ENCODE results near the gene NTPCR. TPM values are rescaled to one million over a fixed set of nuclear protein-coding genes. Genes with fewer than 3 reads are reported as not detected.

NTPCR gene
- total RNA-seq, 2 experiments from 2014 or later = 41.7 to 45.0 TPM

DNA sequence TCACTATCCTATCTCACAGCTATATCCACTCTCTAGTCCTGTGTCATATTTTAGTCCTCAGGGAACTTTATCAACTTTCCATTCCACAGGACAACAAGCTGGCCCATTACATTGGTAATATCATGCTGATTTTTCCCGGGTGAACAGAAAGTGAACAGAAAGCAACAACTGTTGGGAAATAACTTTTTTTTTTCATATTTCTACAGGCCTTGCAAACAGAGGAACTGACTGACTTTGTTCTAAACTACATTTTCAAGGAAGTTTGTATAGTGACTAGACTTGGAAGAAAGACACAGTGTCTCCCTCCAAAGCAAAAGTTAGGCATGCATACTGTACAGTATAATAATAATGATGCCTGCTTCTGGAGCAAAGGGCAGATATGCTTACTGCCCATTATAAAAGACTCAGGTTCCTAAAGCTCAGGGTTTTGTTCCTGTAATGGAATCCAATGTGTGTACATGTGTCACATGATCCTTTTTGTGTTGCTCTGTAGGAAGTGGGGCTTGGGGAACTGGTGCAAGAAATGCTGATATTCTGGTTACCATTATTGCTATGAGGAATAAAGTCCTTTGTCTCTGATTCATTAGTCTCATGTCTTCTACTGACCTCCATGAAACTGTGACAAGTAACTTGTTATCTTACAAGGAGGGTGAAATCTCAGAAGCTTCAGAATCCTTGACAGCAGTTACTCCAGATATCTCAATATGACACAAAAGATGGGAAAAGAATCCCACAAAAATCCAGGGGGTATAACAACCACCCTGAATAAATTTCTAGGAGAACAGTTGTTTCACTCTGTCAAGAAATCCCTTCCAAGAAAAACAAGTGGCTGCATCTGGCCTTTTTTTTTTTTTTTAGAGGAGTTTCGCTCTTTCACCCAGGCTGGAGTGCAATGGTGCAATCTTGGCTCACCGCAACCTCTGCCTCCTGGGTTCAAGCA is 17.7 kb upstream of the NTPCR start:
- POLR2A ChIA-PET = interaction anchor here (0.7 kb wide), 1 partner anchor 117 kb away, joined by 3 read pairs; no protein-coding TSS in a partner anchor
- H3K27me3 Mint-ChIP-seq = peaks cover 3% of the 10 kb centered on the region
- no peaks in the 10 kb centered on the region for H3K4me1 Mint-ChIP-seq (ENCODE audit: low read depth)
- intact Hi-C loops (cut with micrococcal nuclease) = no loop called here
- CTCF ChIA-PET = no interaction called here
- H3K9me3 Mint-ChIP-seq = no peaks in the 10 kb centered on the region
- no peaks in the 10 kb centered on the region for H3K36me3 Mint-ChIP-seq
- no peak overlapping the region for H3K4me3 Mint-ChIP-seq
- H3K27ac Mint-ChIP-seq = no peak overlapping the region
- no peak for DNase-seq

DNA sequence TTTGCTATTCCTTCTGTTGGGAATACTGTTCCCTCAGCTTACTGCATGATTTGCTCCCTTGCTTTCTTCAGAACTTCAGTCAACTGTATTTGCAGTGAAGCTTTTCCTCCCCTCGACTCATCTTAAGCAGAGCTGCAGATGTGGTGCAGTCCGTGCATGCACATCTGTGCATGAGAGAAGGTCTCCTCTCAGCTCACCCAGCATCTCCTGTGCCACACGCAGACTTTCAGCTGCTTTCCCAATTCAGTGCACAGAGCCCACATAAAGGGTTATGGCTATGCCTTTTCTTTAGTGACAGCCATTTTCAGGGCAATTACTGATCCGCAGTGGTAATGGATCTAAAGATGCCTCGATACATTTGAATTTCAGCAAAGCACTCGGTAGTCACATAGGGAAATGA is 13.5 kb upstream of the NTPCR start:
- ChIA-PET CTCF (interaction anchor here (0.6 kb wide), 1 partner anchor 1224 kb away, joined by 3 read pairs; no protein-coding TSS in a partner anchor), POLR2A (no interaction called here)
- no peak for DNase-seq
- H3K9me3 Mint-ChIP-seq = no peaks in the 10 kb centered on the region
- peaks cover 7% of the 10 kb centered on the region for H3K27me3 Mint-ChIP-seq
- H3K27ac Mint-ChIP-seq = no peak overlapping the region
- no peak overlapping the region for H3K4me3 Mint-ChIP-seq
- no peaks in the 10 kb centered on the region for H3K36me3 Mint-ChIP-seq
- H3K4me1 Mint-ChIP-seq (ENCODE audit: low read depth) = no peaks in the 10 kb centered on the region
- intact Hi-C loops (cut with micrococcal nuclease) = no loop called here

DNA sequence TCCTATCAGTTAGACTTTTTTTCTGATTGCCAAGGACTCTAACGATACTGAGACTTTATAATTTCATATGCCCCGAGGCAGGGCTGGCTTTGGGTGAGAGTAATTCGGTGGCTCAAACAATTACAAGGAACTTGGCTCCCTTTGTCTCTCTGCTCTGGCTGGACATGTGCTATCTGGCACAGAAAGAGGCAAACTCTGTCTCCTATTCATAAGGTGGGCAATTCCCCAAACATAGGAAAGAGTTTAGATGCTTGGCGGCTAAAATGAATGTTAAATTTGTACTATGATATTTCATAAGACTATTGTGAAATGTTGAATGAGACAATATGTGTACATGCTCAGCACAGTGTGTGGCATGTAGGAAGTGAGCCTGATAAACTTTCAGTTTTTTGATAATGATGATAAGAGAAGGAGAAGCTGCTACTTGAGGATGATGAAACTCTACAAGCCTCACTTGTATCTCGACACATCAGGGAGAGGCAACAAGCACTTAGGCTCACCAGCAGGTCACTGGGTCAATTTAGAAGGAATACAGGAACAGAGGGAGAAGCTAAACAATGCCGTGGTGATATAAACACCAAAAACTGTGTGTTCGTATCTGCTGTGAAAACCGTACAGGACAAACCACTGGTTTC is 12.6 kb upstream of the NTPCR start:
- H3K9me3 Mint-ChIP-seq = no peaks in the 10 kb centered on the region

DNA sequence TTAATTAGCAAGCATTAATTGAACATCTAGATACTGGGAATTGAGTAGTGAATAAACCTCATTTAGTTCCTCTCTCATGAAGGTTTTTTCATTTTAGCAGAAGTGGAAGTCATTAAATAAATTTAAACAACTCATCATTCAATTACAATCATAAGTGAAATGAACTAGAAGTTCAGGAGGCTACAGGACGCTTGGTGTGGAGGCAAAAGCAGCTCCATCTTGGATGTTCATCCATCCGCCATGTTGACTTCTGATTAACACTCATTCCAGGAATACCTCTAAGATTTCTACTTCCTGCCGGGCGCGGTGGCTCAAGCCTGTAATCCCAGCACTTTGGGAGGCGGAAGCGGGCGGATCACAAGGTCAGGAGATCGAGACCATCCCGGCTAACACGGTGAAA is 11.5 kb upstream of the NTPCR start:
- no peak for DNase-seq
- H3K4me3 Mint-ChIP-seq = no peak overlapping the region
- ChIA-PET POLR2A (no interaction called here), CTCF (no interaction called here)
- intact Hi-C loops (cut with micrococcal nuclease) = no loop called here
- H3K4me1 Mint-ChIP-seq (ENCODE audit: low read depth) = peaks cover 12% of the 10 kb centered on the region
- no peaks in the 10 kb centered on the region for H3K36me3 Mint-ChIP-seq
- H3K9me3 Mint-ChIP-seq = no peaks in the 10 kb centered on the region
- H3K27ac Mint-ChIP-seq = no peak overlapping the region
- H3K27me3 Mint-ChIP-seq = peaks cover 7% of the 10 kb centered on the region

More for the DNA sequence above, 12.6 kb upstream of the NTPCR start:
- intact Hi-C loops (cut with micrococcal nuclease) = no loop called here
- Mint-ChIP-seq H3K27ac (no peak overlapping the region), H3K27me3 (peaks cover 7% of the 10 kb centered on the region), H3K36me3 (no peaks in the 10 kb centered on the region), H3K4me3 (no peak overlapping the region), H3K4me1 (ENCODE audit: low read depth) (peaks cover under 1% of the 10 kb centered on the region)
- no peak for DNase-seq
- ChIA-PET POLR2A (no interaction called here), CTCF (no interaction called here)

DNA sequence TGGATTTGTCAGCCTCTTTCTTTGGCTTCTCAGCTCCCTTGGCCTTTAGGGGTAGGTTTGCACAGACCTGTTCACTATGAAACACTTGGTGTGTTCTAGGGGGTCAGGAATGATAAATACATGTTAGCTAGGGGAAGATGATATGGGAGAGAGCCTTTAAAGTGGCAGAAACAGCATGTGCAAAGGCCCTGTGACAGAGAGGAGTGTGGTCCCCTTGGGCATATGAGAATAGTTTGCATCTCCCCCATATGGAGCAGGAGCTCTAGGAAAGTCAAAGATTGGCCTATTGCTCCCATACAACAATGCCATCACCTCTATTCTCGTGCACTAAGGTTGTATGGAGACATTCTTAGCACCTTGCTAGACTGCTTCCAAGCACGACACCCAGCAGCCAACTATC is 10.7 kb upstream of the NTPCR start:
- ChIA-PET POLR2A (no interaction called here), CTCF (no interaction called here)
- Mint-ChIP-seq H3K27ac (no peak overlapping the region), H3K9me3 (no peaks in the 10 kb centered on the region), H3K27me3 (peaks cover 7% of the 10 kb centered on the region), H3K4me1 (ENCODE audit: low read depth) (peaks cover 20% of the 10 kb centered on the region), H3K4me3 (no peak overlapping the region), H3K36me3 (no peaks in the 10 kb centered on the region)
- no peak for DNase-seq
- intact Hi-C loops (cut with micrococcal nuclease) = no loop called here

DNA sequence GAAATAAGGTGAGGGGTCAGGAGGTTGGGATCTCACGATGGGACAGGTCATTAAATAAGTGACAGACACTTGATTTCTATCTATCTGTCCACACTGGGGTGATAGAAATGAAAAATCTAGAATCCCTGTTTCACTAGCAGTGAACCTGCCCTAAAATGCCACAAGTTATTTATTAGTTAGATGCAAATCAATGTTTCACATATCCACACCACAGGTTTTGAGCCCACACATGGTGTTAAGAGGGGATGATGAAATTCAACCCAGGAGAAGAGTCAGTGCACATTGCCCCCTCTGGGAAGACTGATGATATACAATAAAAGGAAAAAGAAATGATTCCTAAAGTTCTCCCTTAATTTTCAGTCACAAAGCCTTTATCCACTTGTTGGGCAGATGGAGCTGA is 10.1 kb upstream of the NTPCR start:
- POLR2A ChIA-PET = no interaction called here
- intact Hi-C loops (cut with micrococcal nuclease) = no loop called here
- H3K27me3 Mint-ChIP-seq = peaks cover 7% of the 10 kb centered on the region
- H3K4me1 Mint-ChIP-seq (ENCODE audit: low read depth) = peaks cover 20% of the 10 kb centered on the region
- no peak overlapping the region for H3K27ac Mint-ChIP-seq
- no peaks in the 10 kb centered on the region for H3K36me3 Mint-ChIP-seq
- CTCF ChIA-PET = no interaction called here
- no peak overlapping the region for H3K4me3 Mint-ChIP-seq
- no peak for DNase-seq
- H3K9me3 Mint-ChIP-seq = no peaks in the 10 kb centered on the region

DNA sequence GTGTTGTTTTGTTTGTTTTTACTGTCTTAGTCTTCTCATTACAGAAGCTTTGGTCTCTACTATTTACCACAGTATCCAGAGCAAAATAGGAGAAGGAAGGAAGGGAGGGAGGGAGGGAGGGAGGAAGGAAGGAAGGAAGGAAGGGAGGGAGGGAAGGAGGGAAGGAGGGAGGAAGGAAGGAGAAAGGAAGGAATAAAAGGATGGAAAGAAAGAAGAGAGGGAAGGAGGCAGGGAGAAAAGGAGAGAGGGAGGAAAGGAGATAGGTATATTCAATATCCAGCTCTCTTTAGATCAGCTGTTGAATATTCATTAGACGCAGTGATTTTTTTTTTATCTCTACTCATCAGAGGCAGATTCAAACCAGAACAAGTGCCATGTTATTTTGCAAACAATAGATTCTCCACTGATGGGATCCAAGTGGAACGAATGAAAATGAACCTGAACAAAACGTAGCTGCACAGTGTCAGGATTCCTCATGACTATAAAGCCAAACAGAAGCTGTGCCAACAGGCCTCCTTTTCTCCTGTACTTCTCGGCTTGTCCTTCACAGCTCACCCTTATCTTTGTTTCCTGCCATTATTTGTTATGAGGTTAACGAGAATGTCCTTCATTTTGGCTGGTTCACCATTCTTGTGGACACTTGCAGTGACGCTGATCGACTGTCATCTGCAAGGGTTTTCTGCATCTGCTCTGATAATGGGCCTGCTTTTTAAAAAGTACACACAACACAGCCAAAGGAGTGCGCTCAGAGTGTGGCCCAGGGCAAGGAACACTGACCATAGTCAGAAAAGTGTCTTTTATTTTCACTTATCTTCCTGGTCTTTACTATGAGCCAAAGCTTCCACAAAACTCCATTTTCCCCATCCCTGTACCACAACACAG is 7.8 kb upstream of the NTPCR start:
- Mint-ChIP-seq H3K4me3 (no peak overlapping the region), H3K9me3 (no peaks in the 10 kb centered on the region), H3K27ac (no peak overlapping the region), H3K36me3 (no peaks in the 10 kb centered on the region), H3K4me1 (ENCODE audit: low read depth) (peaks cover 20% of the 10 kb centered on the region), H3K27me3 (peaks cover 7% of the 10 kb centered on the region)
- DNase-seq = no peak
- CTCF ChIA-PET = no interaction called here
- POLR2A ChIA-PET = no interaction called here
- intact Hi-C loops (cut with micrococcal nuclease) = no loop called here

DNA sequence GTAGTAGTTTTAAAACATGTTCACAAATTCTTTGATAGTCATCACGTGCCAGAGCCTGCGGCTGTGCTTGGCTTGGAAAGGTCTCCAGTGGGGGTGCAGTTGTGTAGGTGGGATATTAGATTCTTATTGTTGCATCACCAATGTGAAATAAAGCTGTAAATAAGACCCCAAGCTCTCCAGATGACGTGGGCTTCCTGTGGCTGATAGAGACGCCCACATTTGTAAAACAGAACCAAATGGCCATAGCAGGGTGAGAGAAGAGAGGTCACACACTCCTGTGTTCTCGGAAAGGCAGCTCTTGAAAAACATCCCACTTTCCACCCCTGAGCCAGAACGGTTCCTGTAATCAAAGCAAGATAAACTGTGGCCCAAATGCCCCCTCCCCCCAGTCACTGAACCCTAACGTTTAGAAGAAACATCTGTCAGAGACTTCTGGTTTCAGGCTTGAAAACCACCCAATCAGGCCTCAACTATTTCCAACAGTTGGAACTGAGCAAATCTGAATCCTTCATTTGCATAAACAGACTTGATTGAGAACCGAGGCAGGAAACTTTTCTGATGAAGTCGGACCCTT is 6.6 kb upstream of the NTPCR start:
- H3K27ac Mint-ChIP-seq = peak overlapping the region; percentile 79
- H3K4me3 Mint-ChIP-seq = no peak overlapping the region

DNA sequence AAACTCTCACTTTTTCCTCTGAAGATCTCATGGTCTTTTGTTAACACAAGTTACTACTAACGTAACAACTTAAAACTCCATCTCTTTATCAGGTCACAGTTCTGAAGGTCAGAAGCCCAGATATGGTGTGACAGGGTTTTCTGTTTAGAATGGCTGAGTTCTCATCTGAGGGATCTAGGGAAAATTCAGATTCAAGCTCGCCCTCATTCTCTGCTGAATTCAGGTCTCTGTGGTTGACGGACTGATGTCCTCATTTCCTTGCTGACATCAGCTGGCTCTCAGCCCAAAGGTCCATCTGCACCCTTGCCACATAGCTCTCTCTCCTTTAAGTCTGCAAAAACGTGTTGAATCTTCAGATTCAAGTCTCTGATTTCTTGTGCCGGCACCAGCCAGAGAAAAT is 6.1 kb upstream of the NTPCR start:
- Mint-ChIP-seq H3K9me3 (no peaks in the 10 kb centered on the region), H3K4me3 (no peak overlapping the region), H3K36me3 (no peaks in the 10 kb centered on the region), H3K27ac (peak overlapping the region; percentile 79), H3K27me3 (peaks cover 1% of the 10 kb centered on the region), H3K4me1 (ENCODE audit: low read depth) (peaks cover 23% of the 10 kb centered on the region)
- intact Hi-C loops (cut with micrococcal nuclease) = no loop called here
- POLR2A ChIA-PET = no interaction called here
- CTCF ChIA-PET = no interaction called here
- peak; percentile 17 for DNase-seq

More for the DNA sequence above, 6.6 kb upstream of the NTPCR start:
- Mint-ChIP-seq H3K4me1 (ENCODE audit: low read depth) (peaks cover 20% of the 10 kb centered on the region), H3K27me3 (peaks cover 5% of the 10 kb centered on the region), H3K9me3 (no peaks in the 10 kb centered on the region), H3K36me3 (no peaks in the 10 kb centered on the region)
- intact Hi-C loops (cut with micrococcal nuclease) = no loop called here
- POLR2A ChIA-PET = no interaction called here
- DNase-seq = peak; percentile 59
- CTCF ChIA-PET = no interaction called here

DNA sequence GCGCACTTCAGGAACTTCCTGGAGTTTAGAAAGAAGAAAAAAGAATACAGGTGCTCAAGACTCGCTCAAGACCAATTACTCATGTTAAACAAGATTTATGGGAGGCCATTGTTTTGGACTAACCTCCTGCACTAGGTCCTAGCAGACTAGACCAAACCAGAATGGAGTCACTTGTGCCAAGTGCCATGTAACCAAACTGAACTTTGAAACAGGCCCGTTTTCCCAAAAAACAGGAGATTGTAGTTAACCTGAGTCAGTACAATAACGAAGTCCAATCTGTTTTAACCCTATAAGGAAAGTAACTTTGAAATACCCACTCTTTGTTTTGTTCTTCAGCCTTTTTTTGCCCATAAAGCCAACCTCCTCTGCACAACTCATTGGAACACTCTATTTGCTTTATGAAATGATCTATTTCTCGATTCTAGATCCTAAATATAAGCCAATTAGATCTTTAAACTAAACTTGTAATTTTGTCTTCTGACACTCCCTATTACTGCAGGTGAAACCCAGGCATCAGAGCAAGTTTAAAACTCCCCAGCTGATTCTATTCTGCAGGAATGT is 695 bp upstream of the NTPCR start:
- H3K27ac Mint-ChIP-seq = peak overlapping the region; percentile 89
- no peaks in the 10 kb centered on the region for H3K9me3 Mint-ChIP-seq
- POLR2A ChIA-PET = interaction anchor here (1.0 to 1.3 kb wide), 2 partner anchors 26 to 144 kb away, joined by 3 read pairs; partner anchors contain the start of gene MAP10

DNA sequence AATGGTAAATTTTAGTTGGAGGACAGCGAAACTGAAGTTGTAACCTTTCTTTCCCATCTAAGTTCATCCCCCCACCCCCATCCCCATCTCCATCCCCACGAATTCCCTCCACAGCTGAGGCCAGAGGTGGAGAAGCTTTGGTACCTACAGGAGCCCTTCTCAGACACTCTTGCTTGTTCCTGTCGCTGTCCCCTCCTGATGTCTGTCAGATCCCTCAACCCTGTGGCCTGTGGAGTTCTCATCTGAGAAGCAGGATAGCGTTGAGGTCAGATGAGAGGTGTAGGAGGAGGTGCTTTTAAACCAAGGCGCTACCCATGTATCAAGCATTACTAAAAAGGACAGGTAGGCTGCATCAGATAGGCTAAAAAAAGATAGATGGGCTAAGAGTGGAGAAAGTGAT is 769 bp downstream of the NTPCR start:
- ChIA-PET POLR2A (interaction anchor here (1.3 kb wide), 1 partner anchor 28 kb away, joined by 3 read pairs; no protein-coding TSS in a partner anchor), CTCF (interaction anchor here (0.6 to 1.3 kb wide), 4 partner anchors 11 to 321 kb away, joined by 3 to 6 read pairs (median 4); partner anchors contain the start of gene SIPA1L2)
- intact Hi-C loops (cut with micrococcal nuclease) = loop anchor here (1.0 to 5.0 kb wide), 5 partner anchors 27 to 320 kb away; partner anchors contain the start of genes MAP10 and SIPA1L2
- H3K9me3 Mint-ChIP-seq = no peaks in the 10 kb centered on the region
- peak overlapping the region; percentile 93 for H3K4me3 Mint-ChIP-seq
- DNase-seq = peak; percentile 38
- no peaks in the 10 kb centered on the region for H3K27me3 Mint-ChIP-seq
- H3K36me3 Mint-ChIP-seq = peaks cover 9% of the 10 kb centered on the region
- H3K27ac Mint-ChIP-seq = peak overlapping the region; percentile 89
- H3K4me1 Mint-ChIP-seq (ENCODE audit: low read depth) = peaks cover 34% of the 10 kb centered on the region

More for the DNA sequence above, 695 bp upstream of the NTPCR start:
- peaks cover 34% of the 10 kb centered on the region for H3K4me1 Mint-ChIP-seq (ENCODE audit: low read depth)
- H3K27me3 Mint-ChIP-seq = no peaks in the 10 kb centered on the region
- peaks cover 4% of the 10 kb centered on the region for H3K36me3 Mint-ChIP-seq
- intact Hi-C loops (cut with micrococcal nuclease) = loop anchor here (2.0 to 5.0 kb wide), 3 partner anchors 37 to 319 kb away; partner anchors contain the start of genes MAP10 and SIPA1L2
- CTCF ChIA-PET = no interaction called here
- peak overlapping the region; percentile 93 for H3K4me3 Mint-ChIP-seq
- no peak for DNase-seq
